ENCODE data around the gene MRPL11.

- no peak for TF ChIP-seq CTCF (IDR thresholded peaks at IDR 0.05; ENCODE audit: insufficient read depth, low read length, poor library complexity, severe bottlenecking)
- no peak for TF ChIP-seq EZH2phosphoT487 (conservative IDR thresholded peaks at IDR 0.05; ENCODE audit: low read length)
Measured at GRCh38 chr11:66407651-66408050, 31.0 kb downstream of the MRPL11 start.

All from SU-DHL-6 (cell line).